Astrocyte (in vitro differentiated cells and primary cell): ENCODE data around the gene DNAAF8.

ENCODE experiments used
- EZH2 ChIP-seq: IDR thresholded peaks from 2 replicates; pipeline ENCODE4 v1.6.1; 2012; ENCODE audit warnings: mild to moderate bottlenecking, low read length, inconsistent platforms; ENCODE audit not compliant: insufficient read depth
- TF ChIP-seq, protein P1 (sequence below): IDR thresholded peaks from 2 replicates; pipeline ENCODE4 v1.5.1; 2011; ENCODE audit warnings: low read depth, mild to moderate bottlenecking, inconsistent platforms, low read length, moderate library complexity; ENCODE audit not compliant: insufficient read depth

DNA sequence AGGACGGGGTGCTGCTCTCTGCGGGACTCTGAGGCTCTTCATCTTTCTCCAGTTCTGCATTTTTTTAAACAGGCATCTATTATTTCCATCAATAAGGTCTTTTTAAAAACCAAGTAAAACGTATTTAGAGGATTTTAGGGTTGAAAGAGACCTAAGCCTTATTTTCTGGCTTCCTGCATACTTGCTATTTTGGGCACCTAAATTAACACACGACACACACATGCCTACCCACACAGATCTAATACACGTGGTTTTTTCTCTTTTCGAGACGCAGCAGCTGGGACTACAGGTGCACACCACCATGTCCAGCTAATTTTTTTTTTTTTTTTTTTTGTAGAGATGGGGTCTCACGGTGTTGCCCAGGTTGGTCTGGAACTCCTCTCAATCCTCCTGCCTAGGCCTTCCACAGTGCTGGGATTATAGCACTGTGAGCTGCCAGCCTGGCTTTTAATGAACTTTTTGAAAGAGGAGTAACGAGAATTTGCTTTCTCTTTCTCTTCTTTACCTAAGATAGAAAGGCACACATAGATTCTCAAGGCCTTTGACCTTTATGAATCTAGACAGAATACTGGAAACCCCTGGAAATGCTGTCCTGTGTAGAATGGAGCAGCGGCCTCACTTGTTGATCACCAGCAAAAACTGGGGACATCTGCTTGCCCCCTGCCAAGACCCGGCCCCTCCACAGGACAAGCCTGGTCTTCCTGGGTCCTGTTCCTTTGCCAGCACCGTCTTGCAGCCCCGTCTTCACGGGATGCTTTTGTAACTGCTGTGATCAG lies 13.8 kb downstream of the DNAAF8 start:
- no peak for TF ChIP-seq EZH2
- TF ChIP-seq, protein P1, sequence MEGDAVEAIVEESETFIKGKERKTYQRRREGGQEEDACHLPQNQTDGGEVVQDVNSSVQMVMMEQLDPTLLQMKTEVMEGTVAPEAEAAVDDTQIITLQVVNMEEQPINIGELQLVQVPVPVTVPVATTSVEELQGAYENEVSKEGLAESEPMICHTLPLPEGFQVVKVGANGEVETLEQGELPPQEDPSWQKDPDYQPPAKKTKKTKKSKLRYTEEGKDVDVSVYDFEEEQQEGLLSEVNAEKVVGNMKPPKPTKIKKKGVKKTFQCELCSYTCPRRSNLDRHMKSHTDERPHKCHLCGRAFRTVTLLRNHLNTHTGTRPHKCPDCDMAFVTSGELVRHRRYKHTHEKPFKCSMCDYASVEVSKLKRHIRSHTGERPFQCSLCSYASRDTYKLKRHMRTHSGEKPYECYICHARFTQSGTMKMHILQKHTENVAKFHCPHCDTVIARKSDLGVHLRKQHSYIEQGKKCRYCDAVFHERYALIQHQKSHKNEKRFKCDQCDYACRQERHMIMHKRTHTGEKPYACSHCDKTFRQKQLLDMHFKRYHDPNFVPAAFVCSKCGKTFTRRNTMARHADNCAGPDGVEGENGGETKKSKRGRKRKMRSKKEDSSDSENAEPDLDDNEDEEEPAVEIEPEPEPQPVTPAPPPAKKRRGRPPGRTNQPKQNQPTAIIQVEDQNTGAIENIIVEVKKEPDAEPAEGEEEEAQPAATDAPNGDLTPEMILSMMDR: no peak
